ENCODE results near the gene HDGF.

HDGF gene

DNA sequence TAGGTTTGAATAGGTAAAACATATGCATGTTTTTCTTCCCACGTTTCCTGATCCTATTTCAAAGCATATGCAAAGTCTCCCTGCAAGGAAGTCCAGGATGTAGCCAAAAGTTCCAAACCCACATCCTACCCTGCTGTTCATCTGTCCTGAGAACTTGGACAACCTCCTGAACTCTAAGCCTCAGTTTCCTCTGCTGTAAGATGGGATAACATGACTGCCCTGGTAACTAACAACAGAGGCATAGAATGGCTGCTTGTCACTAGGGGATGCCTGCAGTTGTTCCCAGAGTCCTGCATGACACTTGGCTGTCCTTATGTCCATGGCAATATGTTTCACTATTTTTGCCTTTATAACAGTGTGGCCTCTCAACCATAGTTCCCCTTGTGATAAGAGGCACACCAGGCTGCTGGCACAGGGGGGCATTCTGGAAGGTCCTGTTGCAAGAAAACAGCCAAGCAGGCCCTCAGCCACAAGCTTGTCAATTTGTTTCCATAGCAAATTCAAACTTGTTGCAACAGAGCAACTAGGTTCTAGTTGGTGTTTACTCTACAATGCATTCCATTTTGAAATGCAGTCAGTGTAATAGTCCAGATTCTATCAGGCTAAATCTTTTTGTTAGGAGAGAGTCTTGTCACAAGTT lies 1.5 kb upstream of the HDGF start:
- Histone ChIP-seq H3K27ac (ENCODE audit: low read depth, low read length) (no peak overlapping the region), H3K9me3 (ENCODE audit: control insufficient read depth, insufficient read depth, low read length) (no peaks in the 10 kb centered on the region), H3K4me1 (ENCODE audit: control insufficient read depth, low read length) (peaks cover 39% of the 10 kb centered on the region), H3K27me3 (ENCODE audit: control insufficient read depth, low read length) (no peaks in the 10 kb centered on the region), H4K20me1 (ENCODE audit: control insufficient read depth, insufficient read depth, low read depth, low read length) (peaks cover 10% of the 10 kb centered on the region; the same call in 1 of the 2 replicates), H3K9me2 (replicated peaks; ENCODE audit: control insufficient read depth, low read length) (no peaks in the 10 kb centered on the region), H3K36me3 (ENCODE audit: control insufficient read depth, low read length) (peaks cover 39% of the 10 kb centered on the region), H3K4me3 (ENCODE audit: low read length) (peak overlapping the region; percentile 97), H3K4me2 (ENCODE audit: low read length) (peak overlapping the region; percentile 77), H3F3A (ENCODE audit: control insufficient read depth, insufficient read depth) (0 out of 2 replicates have a peak, but pooled peaks cover 7% of the 10 kb centered on the region), H3K79me2 (ENCODE audit: control insufficient read depth, low read length) (peaks cover 58% of the 10 kb centered on the region)
- no peak for TF ChIP-seq EZH2phosphoT487 (IDR thresholded peaks at IDR 0.05; ENCODE audit: borderline replicate concordance, low read length)
- TF ChIP-seq, protein P1, sequence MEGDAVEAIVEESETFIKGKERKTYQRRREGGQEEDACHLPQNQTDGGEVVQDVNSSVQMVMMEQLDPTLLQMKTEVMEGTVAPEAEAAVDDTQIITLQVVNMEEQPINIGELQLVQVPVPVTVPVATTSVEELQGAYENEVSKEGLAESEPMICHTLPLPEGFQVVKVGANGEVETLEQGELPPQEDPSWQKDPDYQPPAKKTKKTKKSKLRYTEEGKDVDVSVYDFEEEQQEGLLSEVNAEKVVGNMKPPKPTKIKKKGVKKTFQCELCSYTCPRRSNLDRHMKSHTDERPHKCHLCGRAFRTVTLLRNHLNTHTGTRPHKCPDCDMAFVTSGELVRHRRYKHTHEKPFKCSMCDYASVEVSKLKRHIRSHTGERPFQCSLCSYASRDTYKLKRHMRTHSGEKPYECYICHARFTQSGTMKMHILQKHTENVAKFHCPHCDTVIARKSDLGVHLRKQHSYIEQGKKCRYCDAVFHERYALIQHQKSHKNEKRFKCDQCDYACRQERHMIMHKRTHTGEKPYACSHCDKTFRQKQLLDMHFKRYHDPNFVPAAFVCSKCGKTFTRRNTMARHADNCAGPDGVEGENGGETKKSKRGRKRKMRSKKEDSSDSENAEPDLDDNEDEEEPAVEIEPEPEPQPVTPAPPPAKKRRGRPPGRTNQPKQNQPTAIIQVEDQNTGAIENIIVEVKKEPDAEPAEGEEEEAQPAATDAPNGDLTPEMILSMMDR (IDR thresholded peaks at IDR 0.05; ENCODE audit: low read depth, low read length, poor library complexity, severe bottlenecking): no peak

DNA sequence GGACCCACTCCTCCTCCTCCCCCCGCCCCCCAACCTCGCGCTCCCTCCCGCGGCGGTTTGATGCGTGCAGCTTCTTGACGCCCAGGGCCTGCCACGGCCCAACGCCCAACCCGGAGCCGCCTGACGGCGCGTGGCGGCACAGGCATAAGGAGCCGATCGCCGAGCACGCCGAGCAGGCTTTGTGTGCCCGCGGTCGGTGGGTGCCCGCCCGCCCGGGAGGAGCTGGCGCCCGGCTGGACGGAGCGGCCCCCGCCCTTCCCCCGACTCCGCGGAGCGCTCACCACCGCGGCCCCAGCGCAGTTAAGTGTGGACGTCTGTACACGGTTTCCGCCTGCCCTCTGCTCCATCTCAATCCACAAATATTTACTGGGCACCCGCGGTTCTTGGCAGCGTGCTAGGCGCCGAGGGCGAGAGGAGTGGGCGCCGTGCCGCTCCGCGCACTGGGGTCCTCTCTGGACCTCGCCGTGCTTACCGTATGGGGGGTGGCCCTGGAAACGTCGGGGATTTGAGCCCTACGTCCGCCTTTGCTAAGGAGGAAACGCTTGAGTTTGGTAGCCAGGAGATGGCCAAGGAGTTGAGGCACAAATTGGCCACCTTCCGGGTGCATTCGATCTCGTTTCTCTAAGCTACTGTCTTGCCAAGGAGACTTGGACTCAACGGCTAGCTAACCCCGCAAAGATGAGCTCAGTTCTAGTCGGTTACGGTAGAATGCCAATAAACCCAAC lies 444 bp upstream of the HDGF start:
- peaks cover 68% of the 10 kb centered on the region for H3K79me2 ChIP-seq (ENCODE audit: control insufficient read depth, low read length)
- peaks cover 15% of the 10 kb centered on the region; the same call in 1 of the 2 replicates for H4K20me1 ChIP-seq (ENCODE audit: control insufficient read depth, insufficient read depth, low read depth, low read length)
- H3F3A ChIP-seq (ENCODE audit: control insufficient read depth, insufficient read depth): 0 out of 2 replicates have a peak, but pooled peaks cover 7% of the 10 kb centered on the region
- H3K4me3 ChIP-seq (ENCODE audit: low read length): peak overlapping the region; percentile 97
- peaks cover 44% of the 10 kb centered on the region for H3K36me3 ChIP-seq (ENCODE audit: control insufficient read depth, low read length)
- no peaks in the 10 kb centered on the region for H3K9me2 ChIP-seq (replicated peaks; ENCODE audit: control insufficient read depth, low read length)
- peak overlapping the region; percentile 79 for H3K27ac ChIP-seq (ENCODE audit: low read depth, low read length)
- no peaks in the 10 kb centered on the region for H3K27me3 ChIP-seq (ENCODE audit: control insufficient read depth, low read length)
- H3K4me1 ChIP-seq (ENCODE audit: control insufficient read depth, low read length): peaks cover 49% of the 10 kb centered on the region
- H3K4me2 ChIP-seq (ENCODE audit: low read length): peak overlapping the region; percentile 77
- no peaks in the 10 kb centered on the region for H3K9me3 ChIP-seq (ENCODE audit: control insufficient read depth, insufficient read depth, low read length)
- TF ChIP-seq EZH2phosphoT487 (IDR thresholded peaks at IDR 0.05; ENCODE audit: borderline replicate concordance, low read length): no peak
- TF ChIP-seq, protein P1 (IDR thresholded peaks at IDR 0.05; ENCODE audit: low read depth, low read length, poor library complexity, severe bottlenecking): no peak

DNA sequence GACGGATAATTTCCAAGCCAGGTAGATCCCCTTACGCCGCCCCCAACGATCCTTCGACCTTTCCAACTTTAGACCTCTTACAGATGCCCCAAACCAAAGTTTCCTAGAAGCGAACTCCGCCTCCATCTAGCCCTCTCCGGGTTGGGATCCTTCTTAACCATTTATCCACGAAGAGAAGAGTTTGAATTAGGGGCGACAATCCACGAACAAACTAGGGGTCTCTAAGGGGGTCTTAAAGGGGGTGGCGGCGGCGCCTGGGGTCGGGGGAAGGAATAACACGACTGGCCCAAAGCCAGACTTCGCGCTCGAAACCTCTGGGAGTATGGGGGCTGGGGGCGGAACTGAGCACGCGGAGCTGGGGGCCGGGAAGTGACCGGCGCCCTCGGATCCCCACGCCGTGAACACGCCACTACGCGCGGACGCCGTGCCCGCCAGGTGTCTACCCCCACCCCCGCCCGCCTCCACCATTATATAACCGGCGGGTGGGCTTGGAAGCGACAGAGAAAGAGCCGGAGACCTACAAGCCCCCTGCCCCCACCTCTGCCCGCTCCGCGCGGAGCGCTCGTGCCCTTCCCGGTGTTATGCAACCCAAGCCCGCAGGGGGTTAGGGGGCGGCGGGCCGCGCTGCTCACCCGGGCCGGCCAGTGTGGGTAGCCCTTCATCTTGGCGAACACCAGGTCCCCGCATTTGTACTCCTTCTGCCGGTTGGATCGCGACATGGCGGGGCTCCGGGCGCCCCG lies 594 bp downstream of the HDGF start:
- H3K4me2 ChIP-seq (ENCODE audit: low read length): peak overlapping the region; percentile 88
- peaks cover 78% of the 10 kb centered on the region for H3K79me2 ChIP-seq (ENCODE audit: control insufficient read depth, low read length)
- H4K20me1 ChIP-seq (ENCODE audit: control insufficient read depth, insufficient read depth, low read depth, low read length): peaks cover 20% of the 10 kb centered on the region; the same call in 1 of the 2 replicates
- TF ChIP-seq, protein P1 (IDR thresholded peaks at IDR 0.05; ENCODE audit: low read depth, low read length, poor library complexity, severe bottlenecking): no peak
- TF ChIP-seq EZH2phosphoT487 (IDR thresholded peaks at IDR 0.05; ENCODE audit: borderline replicate concordance, low read length): no peak
- H3K27me3 ChIP-seq (ENCODE audit: control insufficient read depth, low read length): no peaks in the 10 kb centered on the region
- no peaks in the 10 kb centered on the region for H3K9me3 ChIP-seq (ENCODE audit: control insufficient read depth, insufficient read depth, low read length)
- peak overlapping the region; percentile 97 for H3K4me3 ChIP-seq (ENCODE audit: low read length)
- no peaks in the 10 kb centered on the region for H3K9me2 ChIP-seq (replicated peaks; ENCODE audit: control insufficient read depth, low read length)
- peaks cover 9% of the 10 kb centered on the region; the same call in 1 of the 2 replicates for H3F3A ChIP-seq (ENCODE audit: control insufficient read depth, insufficient read depth)
- H3K4me1 ChIP-seq (ENCODE audit: control insufficient read depth, low read length): peaks cover 59% of the 10 kb centered on the region
- H3K27ac ChIP-seq (ENCODE audit: low read depth, low read length): peak overlapping the region; percentile 79
- peaks cover 51% of the 10 kb centered on the region for H3K36me3 ChIP-seq (ENCODE audit: control insufficient read depth, low read length)
